ENCODE measurements around the gene NBAS. TPM values are rescaled to one million over a fixed set of nuclear protein-coding genes. Genes with fewer than 3 reads are reported as not detected.

The NBAS gene
- total RNA-seq, 2 donors from 2014 or later: 38.9 to 48.6 TPM

- intact Hi-C loops (cut with DNase I): no loop called here
- DNase-seq (no peak), ATAC-seq (peak; percentile 23 to 62)
Observed at GRCh38 chr2:15300624-15301573, 260.2 kb downstream of the NBAS start.

- intact Hi-C loops (cut with DNase I): no loop called here
- ATAC-seq (no peak), DNase-seq (no peak)
Observed at GRCh38 chr2:15299904-15300520, 261.1 kb downstream of the NBAS start.

GRCh38 chr2:15298770-15299169, 262.4 kb downstream of the NBAS start:
- DNase-seq: no peak
- intact Hi-C loops (cut with DNase I): no loop called here
- ATAC-seq: peak in 1 of 2 donors; percentile 48

GRCh38 chr2:15293262-15293937, 267.7 kb downstream of the NBAS start:
- intact Hi-C loops (cut with DNase I): no loop called here
- DNase-seq: no peak

GRCh38 chr2:15287447-15288184, 273.5 kb downstream of the NBAS start:
- ATAC-seq: no peak

More at GRCh38 chr2:15293262-15293937, 267.7 kb downstream of the NBAS start:
- no peak for ATAC-seq

GRCh38 chr2:15284614-15285013, 276.5 kb downstream of the NBAS start:
- no peak for ATAC-seq
- DNase-seq: no peak
- intact Hi-C loops (cut with DNase I): no loop called here

More at GRCh38 chr2:15287447-15288184, 273.5 kb downstream of the NBAS start:
- intact Hi-C loops (cut with DNase I): no loop called here
- no peak for DNase-seq

GRCh38 chr2:15281681-15282080, 279.5 kb downstream of the NBAS start:
- DNase-seq: no peak
- ATAC-seq: no peak
- intact Hi-C loops (cut with DNase I): no loop called here

GRCh38 chr2:15279201-15279876, 281.8 kb downstream of the NBAS start:
- DNase-seq: no peak
- no peak for ATAC-seq
- intact Hi-C loops (cut with DNase I): no loop called here

GRCh38 chr2:15278296-15278695, 282.8 kb downstream of the NBAS start:
- ATAC-seq (no peak), DNase-seq (no peak)
- intact Hi-C loops (cut with DNase I): no loop called here

GRCh38 chr2:15275346-15275745, 285.8 kb downstream of the NBAS start:
- intact Hi-C loops (cut with DNase I): no loop called here

GRCh38 chr2:15273452-15273851, 287.7 kb downstream of the NBAS start:
- DNase-seq (no peak), ATAC-seq (no peak)
- intact Hi-C loops (cut with DNase I): no loop called here

More at GRCh38 chr2:15275346-15275745, 285.8 kb downstream of the NBAS start:
- DNase-seq: no peak
- ATAC-seq: no peak

GRCh38 chr2:15272942-15273341, 288.2 kb downstream of the NBAS start:
- ATAC-seq: no peak
- DNase-seq: no peak
- intact Hi-C loops (cut with DNase I): no loop called here

GRCh38 chr2:15271941-15272542, 289.1 kb downstream of the NBAS start:
- DNase-seq: no peak
- intact Hi-C loops (cut with DNase I): no loop called here
- no peak for ATAC-seq

GRCh38 chr2:15271276-15271675, 289.9 kb downstream of the NBAS start:
- DNase-seq: no peak
- no peak for ATAC-seq
- intact Hi-C loops (cut with DNase I): no loop called here

- intact Hi-C loops (cut with DNase I): no loop called here
- ATAC-seq: no peak
- no peak for DNase-seq
Observed at GRCh38 chr2:15269043-15269442, 292.1 kb downstream of the NBAS start.

- DNase-seq (no peak), ATAC-seq (no peak)
- intact Hi-C loops (cut with DNase I): no loop called here
Observed at GRCh38 chr2:15265889-15266288, 295.2 kb downstream of the NBAS start.

- ATAC-seq (no peak), DNase-seq (no peak)
- intact Hi-C loops (cut with DNase I): no loop called here
Observed at GRCh38 chr2:15263976-15264685, 297.0 kb downstream of the NBAS start.

- intact Hi-C loops (cut with DNase I): no loop called here
- DNase-seq (no peak), ATAC-seq (no peak)
Observed at GRCh38 chr2:15262792-15263191, 298.3 kb downstream of the NBAS start.

Data from left cardiac atrium (tissue), 4 donors.